Stimulated activated CD4-positive, alpha-beta T cell treated with anti-CD3 and anti-CD28 coated beads, Interleukin-4, amount 100 ng/mL, for 4 hours (primary cell): ENCODE results near the gene ZC3H10.

ENCODE experiments used
- DNase-seq, 2 experiments: peaks; one replicate each; pipeline ENCODE4 v3.0.0-alpha.2; 2020

ZC3H10 gene

GRCh38 chr12:56128670-56129205, 10.7 kb downstream of the ZC3H10 start:
- DNase-seq: no peak

- peak; percentile 57 to 61 for DNase-seq
Observed at GRCh38 chr12:56129206-56129941, 11.3 kb downstream of the ZC3H10 start.

GRCh38 chr12:56129942-56130495, 12.0 kb downstream of the ZC3H10 start:
- DNase-seq: no peak

GRCh38 chr12:56130876-56131275, 12.8 kb downstream of the ZC3H10 start:
- no peak for DNase-seq

GRCh38 chr12:56134897-56135296, 16.8 kb downstream of the ZC3H10 start:
- no peak for DNase-seq

GRCh38 chr12:56137853-56138571, 19.9 kb downstream of the ZC3H10 start:
- no peak for DNase-seq

GRCh38 chr12:56141946-56142784, 24.1 kb downstream of the ZC3H10 start:
- DNase-seq: no peak

- DNase-seq: peak in 1 of 2 experiments; percentile 22
Observed at GRCh38 chr12:56143217-56143616, 25.2 kb downstream of the ZC3H10 start.

- DNase-seq: no peak
Observed at GRCh38 chr12:56143870-56144269, 25.8 kb downstream of the ZC3H10 start.

GRCh38 chr12:56145217-56145616, 27.2 kb downstream of the ZC3H10 start:
- no peak for DNase-seq

- no peak for DNase-seq
Observed at GRCh38 chr12:56146492-56147460, 28.7 kb downstream of the ZC3H10 start.

- no peak for DNase-seq
Observed at GRCh38 chr12:56150563-56150962, 32.5 kb downstream of the ZC3H10 start.

- peak; percentile 52 to 61 for DNase-seq
Observed at GRCh38 chr12:56151672-56152131, 33.6 kb downstream of the ZC3H10 start.

- DNase-seq: peak; percentile 92 to 93
Observed at GRCh38 chr12:56152132-56152755, 34.2 kb downstream of the ZC3H10 start, which contains the start of gene MYL6B. Gene MYL6B (plus strand): TSS chr12:56152587. CDS start chr12:56153919, 1,332 bp downstream.

- DNase-seq: no peak
Observed at GRCh38 chr12:56152756-56153677, 35.0 kb downstream of the ZC3H10 start.

- DNase-seq: no peak
Observed at GRCh38 chr12:56153678-56154065, 35.6 kb downstream of the ZC3H10 start.

- DNase-seq: no peak
Observed at GRCh38 chr12:56154246-56154771, 36.2 kb downstream of the ZC3H10 start.

- no peak for DNase-seq
Observed at GRCh38 chr12:56154818-56155217, 36.8 kb downstream of the ZC3H10 start.

- DNase-seq: no peak
Observed at GRCh38 chr12:56155256-56155845, 37.3 kb downstream of the ZC3H10 start.
